HCT116 (cell line): Measurements from ENCODE around the gene RAP2B. TPM values are rescaled to one million over a fixed set of nuclear protein-coding genes. Genes with fewer than 3 reads are reported as not detected.

Source experiments
- ATAC-seq: fragments of 200-7000 bp; cut with Tn5 transposase; 2 replicates; pipeline ENCODE4 v1.9.1; 2020; ENCODE audit warnings: mild to moderate bottlenecking, moderate library complexity
- BruUV-seq: library from RNA; stranded (reverse); fragments of 400-500 nt; replicated peaks from 2 replicates; lab custom pipeline; 2021; lab: Mats Ljungman, UMichigan
- CTCF ChIA-PET: fragments of 300-600 bp; sonication (Branson Sonifier 250); formaldehyde crosslinking; loops from one replicate; lab custom pipeline; 2021; ENCODE audit warnings: antibody characterized with exemption; lab: Charles Lee
- POLR2A ChIA-PET: fragments of 300-600, 350-600 bp; sonication (Branson Sonifier 250); formaldehyde crosslinking; loops from one replicate; lab custom pipeline; 2021; ENCODE audit warnings: antibody characterized with exemption; lab: Charles Lee
- RAD21 ChIA-PET, 2 experiments: fragments of 300-600 bp; sonication (Branson Sonifier 250); formaldehyde crosslinking; loops; one replicate each; lab custom pipeline; 2023; ENCODE audit warnings: low total read pairs in 2 of 2; ENCODE audit not compliant: uncharacterized antibody in 2 of 2, unreplicated experiment in 2 of 2, low non-redundant PET in 1 of 2; lab: Charles Lee
- DNase-seq: peaks from one replicate; pipeline ENCODE4 v3.0.0-alpha.2; 2010; ENCODE audit warnings: low read depth, low spot score
- H2AFZ ChIP-seq: fragments of 200-600 bp; shearing (Covaris generic), sonication (generic); 2 replicates; pipeline ENCODE4 v1.6.1; 2017; ENCODE audit warnings: low read depth, mixed run types, mixed read lengths, antibody characterized with exemption, low read length; ENCODE audit not compliant: poor library complexity, severe bottlenecking
- H3K27ac ChIP-seq: 2 replicates; pipeline ENCODE4 v1.5.1; 2012; ENCODE audit warnings: low read depth, low read length
- H3K27me3 ChIP-seq: fragments of 200-600 bp; sonication (generic); 2 replicates; pipeline ENCODE4 v1.6.1; 2016; ENCODE audit warnings: mixed run types, low read length, mixed read lengths; ENCODE audit not compliant: insufficient read depth
- H3K36me3 ChIP-seq, 2 experiments: fragments of 200-500 bp in 1 of 2; fragments of 200-600 bp in 1 of 2; sonication (Bioruptor generic) in 1 of 2; sonication (generic) in 1 of 2; 2 replicates each; pipeline versions ENCODE4 v1.5.1 to v1.6.1; 2014 to 2016; ENCODE audit warnings: low read length in 2 of 2, inconsistent platforms in 1 of 2, mixed read lengths in 1 of 2, mixed run types in 1 of 2; ENCODE audit not compliant: insufficient read depth in 2 of 2, control insufficient read depth in 1 of 2
- H3K4me1 ChIP-seq, 2 experiments: fragments of 200-600 bp in 1 of 2; sonication (generic) in 1 of 2; 2 replicates each; pipeline versions ENCODE4 v1.5.1 to v1.6.1; 2012 to 2017; ENCODE audit warnings: low read length in 2 of 2, inconsistent platforms in 1 of 2, mild to moderate bottlenecking in 1 of 2, mixed read lengths in 1 of 2, mixed run types in 1 of 2, moderate library complexity in 1 of 2; ENCODE audit not compliant: insufficient read depth in 2 of 2, control insufficient read depth in 1 of 2
- H3K4me2 ChIP-seq: fragments of 200-600 bp; sonication (generic); 2 replicates; pipeline ENCODE4 v1.6.1; 2017; ENCODE audit warnings: mixed run types, low read length, mixed read lengths
- H3K4me3 ChIP-seq, 2 experiments: fragments of 200-600 bp in 1 of 2; sonication (generic) in 1 of 2; replicated peaks in 1 of 2; 2 replicates each; pipeline ENCODE4 v1.5.1; 2011 to 2016; ENCODE audit warnings: low read length in 2 of 2, control low read depth in 1 of 2, low read depth in 1 of 2, mild to moderate bottlenecking in 1 of 2, mixed read lengths in 1 of 2, mixed run types in 1 of 2
- H3K79me2 ChIP-seq: fragments of 200-600 bp; sonication (generic); 2 replicates; pipeline ENCODE4 v1.6.1; 2017; ENCODE audit warnings: mild to moderate bottlenecking, mixed run types, low read length, moderate library complexity, mixed read lengths; ENCODE audit not compliant: insufficient read depth
- H3K9ac ChIP-seq: fragments of 200-600 bp; sonication (generic); 2 replicates; pipeline ENCODE4 v1.6.1; 2016; ENCODE audit warnings: low read length, mixed read lengths
- H3K9me2 ChIP-seq: fragments of 200-600 bp; sonication (generic), shearing (Covaris generic); 2 replicates; pipeline ENCODE4 v1.6.1; 2017; ENCODE audit warnings: mixed run types, mild to moderate bottlenecking, moderate library complexity; ENCODE audit not compliant: insufficient read depth
- H3K9me3 ChIP-seq, 2 experiments: fragments of 200-500 bp in 1 of 2; fragments of 200-600 bp in 1 of 2; sonication (Bioruptor generic) in 1 of 2; sonication (generic) in 1 of 2; 2 replicates each; pipeline ENCODE4 v1.6.1; 2014 to 2017; ENCODE audit warnings: low read length in 2 of 2, mixed read lengths in 2 of 2, inconsistent platforms in 1 of 2, low read depth in 1 of 2, mild to moderate bottlenecking in 1 of 2, mixed run types in 1 of 2, moderate library complexity in 1 of 2; ENCODE audit not compliant: control insufficient read depth in 1 of 2, insufficient read depth in 1 of 2
- H4K20me1 ChIP-seq: fragments of 200-600 bp; sonication (generic), shearing (Covaris generic); 2 replicates; pipeline ENCODE4 v1.6.1; 2017; ENCODE audit warnings: mixed run types, mild to moderate bottlenecking, moderate library complexity; ENCODE audit not compliant: insufficient read depth
- CEBPB ChIP-seq: IDR thresholded peaks from 2 replicates; pipeline ENCODE4 v1.6.1; 2012; ENCODE audit warnings: low read depth
- ELF1 ChIP-seq: IDR thresholded peaks from 2 replicates; pipeline ENCODE4 v1.6.1; 2012; ENCODE audit warnings: low read depth, borderline replicate concordance
- MAX ChIP-seq: IDR thresholded peaks from 2 replicates; pipeline ENCODE4 v1.6.1; 2012
- POLR2AphosphoS5 ChIP-seq: IDR thresholded peaks from 2 replicates; pipeline ENCODE4 v1.6.1; 2011; ENCODE audit warnings: mild to moderate bottlenecking, low read depth, low read length, moderate library complexity
- RAD21 ChIP-seq: IDR thresholded peaks from 2 replicates; pipeline ENCODE4 v1.6.1; 2012; ENCODE audit warnings: low read depth, mild to moderate bottlenecking
- REST ChIP-seq: IDR thresholded peaks from 2 replicates; pipeline ENCODE4 v1.6.1; 2012; ENCODE audit warnings: low read depth
- SIN3A ChIP-seq: IDR thresholded peaks from 2 replicates; pipeline ENCODE4 v1.6.1; 2012; ENCODE audit warnings: low read depth
- SP1 ChIP-seq: IDR thresholded peaks from 2 replicates; pipeline ENCODE4 v1.6.1; 2012; ENCODE audit warnings: low read depth
- SRF ChIP-seq: IDR thresholded peaks from 2 replicates; pipeline ENCODE4 v1.6.1; 2012; ENCODE audit warnings: low read depth
- TCF7L2 ChIP-seq: IDR thresholded peaks from 2 replicates; pipeline ENCODE4 v1.7.0; 2011; ENCODE audit warnings: borderline replicate concordance, inconsistent platforms; ENCODE audit not compliant: insufficient read depth, insufficient read length; ENCODE audit errors: extremely low read depth
- ZFX ChIP-seq: fragments of 450-650 bp; IDR thresholded peaks from 2 replicates; pipeline ENCODE4 v1.6.1; 2017
- intact Hi-C: fragments of 100-400 bp; cut with micrococcal nuclease; formaldehyde crosslinking; loops from 2 replicates; pipeline ENCODE4 v1.10.0; 2022
- total RNA-seq: library from RNA; stranded (reverse); gene quantifications from one replicate; pipeline ENCODE4 v1.2.1, GENCODE V29; 2021; ENCODE audit not compliant: unreplicated experiment

RAP2B gene
- total RNA-seq, 1 experiment from 2014 or later, result 24.2 TPM

GRCh38 chr3:153172796-153173757, 11.1 kb downstream of the RAP2B start:
- intact Hi-C loops, result loop anchor here (10.0 kb wide), 1 partner anchor 422 kb away; no protein-coding TSS in a partner anchor
- ChIA-PET RAD21 (interaction anchor here (1.1 to 1.2 kb wide), 3 partner anchors 12 to 130 kb away, joined by 3 to 4 read pairs (median 3); no protein-coding TSS in a partner anchor), CTCF (interaction anchor here (0.7 to 3.5 kb wide), 4 partner anchors 16 to 146 kb away, joined by 3 to 12 read pairs (median 6); no protein-coding TSS in a partner anchor), POLR2A (interaction anchor here (1.6 to 1.9 kb wide), 2 partner anchors 12 kb away, joined by 5 to 6 read pairs; no protein-coding TSS in a partner anchor)
- H4K20me1 ChIP-seq, result no peaks in the 10 kb centered on the region
- H3K4me2 ChIP-seq, result peak overlapping the region; percentile 35
- H3K9ac ChIP-seq, result no peak overlapping the region
- peaks cover 4 to 16% of the 10 kb centered on the region in 2 experiments for H3K4me1 ChIP-seq
- no peaks in the 10 kb centered on the region for H3K36me3 ChIP-seq
- H3K9me3 ChIP-seq, result no peaks in the 10 kb centered on the region
- no peaks in the 10 kb centered on the region for H3K79me2 ChIP-seq
- H3K27me3 ChIP-seq, result no peaks in the 10 kb centered on the region
- peak; percentile 37; the same call in 1 of the 2 replicates for ATAC-seq
- BruUV-seq, result no TSS peak
- TF ChIP-seq RAD21 (no peak), POLR2AphosphoS5 (no peak), TCF7L2 (no peak), SRF (no peak), ZFX (no peak), ELF1 (no peak), REST (no peak), CEBPB (no peak), MAX (no peak), SIN3A (no peak), SP1 (no peak)
- H3K9me2 ChIP-seq, result no peaks in the 10 kb centered on the region
- H2AFZ ChIP-seq, result no peak overlapping the region
- no peak for DNase-seq
- no peak overlapping the region for H3K4me3 ChIP-seq
- no peak overlapping the region for H3K27ac ChIP-seq
